DMS 273 (cell line): ENCODE results near the gene THTPA.

Experiments
- DNase-seq: peaks from one replicate; lab custom pipeline; 2025; ENCODE audit not compliant: unreplicated experiment; lab: John Stamatoyannopoulos, UW

THTPA gene

DNA sequence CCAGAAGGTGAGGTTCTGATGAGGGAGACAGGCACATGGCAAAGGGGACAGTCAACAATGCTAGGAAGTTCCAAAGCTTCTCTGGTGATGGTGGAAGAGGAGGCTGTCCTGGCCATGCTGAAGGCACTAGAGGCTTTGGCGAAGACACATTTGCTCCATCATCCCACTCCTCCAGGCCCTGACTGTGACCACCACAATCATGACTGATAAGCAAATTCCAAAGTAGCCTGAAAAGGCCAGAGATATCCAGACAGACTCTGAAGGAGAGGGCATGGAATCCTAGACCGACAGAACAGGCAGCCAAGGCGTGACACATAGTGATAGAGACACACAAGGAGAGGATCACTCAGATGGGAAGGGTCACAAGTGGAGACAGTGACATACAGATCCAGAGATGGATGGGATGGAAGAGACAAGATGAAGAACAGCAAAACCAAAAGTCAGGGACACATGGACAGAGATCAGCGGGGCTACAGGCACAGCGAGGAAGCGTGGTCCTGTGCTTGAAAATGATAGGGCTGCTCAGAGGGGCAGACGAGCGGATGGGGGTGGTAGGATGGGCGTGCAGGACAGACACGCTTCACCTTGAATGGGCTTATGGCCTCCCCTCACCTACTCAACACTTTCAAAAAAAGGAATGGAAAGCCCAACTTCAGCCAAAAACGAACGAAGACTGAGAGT lies 5.8 kb upstream of the THTPA start:
- DNase-seq = no peak

DNA sequence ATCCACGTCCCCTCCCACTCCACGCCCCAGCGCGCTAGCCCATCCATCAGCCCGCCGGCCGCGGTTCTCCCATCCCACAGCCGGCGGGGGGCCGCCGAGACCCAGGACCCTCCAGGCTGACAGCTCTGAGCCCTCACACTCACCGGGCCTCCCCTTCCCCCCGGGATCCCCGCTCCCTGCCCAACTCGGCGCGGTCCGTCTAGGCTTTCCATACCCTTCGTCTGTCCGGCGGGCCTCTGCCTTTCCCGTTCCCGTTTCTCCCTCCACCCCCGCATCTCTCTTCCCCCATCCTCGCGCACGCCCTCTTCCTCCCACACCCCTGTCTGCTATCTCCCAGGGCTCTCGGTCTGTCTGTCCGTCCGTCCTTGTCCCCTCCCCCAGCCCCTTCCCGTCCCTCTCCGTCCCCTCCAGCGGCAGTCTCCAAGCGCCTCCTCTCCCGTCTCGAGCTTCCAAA lies 5.2 kb upstream of the THTPA start:
- DNase-seq = peak; percentile 70

DNA sequence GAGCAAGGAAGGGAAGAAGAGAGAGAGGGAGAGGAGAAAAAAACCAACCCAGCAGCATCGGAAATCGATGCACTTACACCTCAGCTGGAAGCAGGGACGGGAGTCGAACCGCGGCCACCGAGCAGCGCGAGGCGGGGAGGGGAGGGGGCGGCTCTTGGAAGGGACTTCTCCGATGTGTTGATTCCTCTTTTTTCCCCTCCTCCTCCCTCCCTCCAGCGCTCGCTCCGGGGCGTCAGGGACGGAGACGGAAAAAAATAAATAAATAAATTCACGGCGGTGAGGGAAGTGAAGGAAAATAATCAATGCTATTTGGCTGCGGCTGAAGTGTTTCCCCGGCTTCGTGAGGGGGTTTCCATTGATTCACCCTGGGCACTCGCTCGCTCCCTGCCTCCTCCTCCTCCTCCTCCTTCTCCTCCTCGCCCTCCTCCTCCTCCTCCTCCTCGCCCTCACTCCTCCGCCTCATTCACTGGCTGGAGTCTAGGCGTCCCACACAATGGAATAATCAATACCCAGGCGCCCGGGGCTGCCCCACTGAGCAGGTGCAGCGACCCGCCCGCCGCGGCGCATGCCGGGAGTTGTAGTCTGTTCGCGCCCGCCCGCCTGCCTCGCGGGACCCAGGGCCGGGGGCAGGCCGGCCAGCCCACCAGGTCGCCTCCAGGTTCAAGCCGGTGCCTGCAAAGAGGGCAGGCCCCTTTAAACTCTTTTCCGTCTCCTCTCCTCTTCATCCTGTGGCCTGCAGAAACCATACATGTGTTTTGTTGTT lies 4.6 kb upstream of the THTPA start, which contains the start of gene ZFHX2:
ZFHX2 (minus strand) TSS at position 500 of the 763 bp plus-strand sequence. CDS start 16,440 bp downstream, outside the sequence.
- peak; percentile 90 for DNase-seq

GRCh38 chr14:23555533-23555881 lies 564 bp upstream of the THTPA start:
- no peak for DNase-seq

DNA sequence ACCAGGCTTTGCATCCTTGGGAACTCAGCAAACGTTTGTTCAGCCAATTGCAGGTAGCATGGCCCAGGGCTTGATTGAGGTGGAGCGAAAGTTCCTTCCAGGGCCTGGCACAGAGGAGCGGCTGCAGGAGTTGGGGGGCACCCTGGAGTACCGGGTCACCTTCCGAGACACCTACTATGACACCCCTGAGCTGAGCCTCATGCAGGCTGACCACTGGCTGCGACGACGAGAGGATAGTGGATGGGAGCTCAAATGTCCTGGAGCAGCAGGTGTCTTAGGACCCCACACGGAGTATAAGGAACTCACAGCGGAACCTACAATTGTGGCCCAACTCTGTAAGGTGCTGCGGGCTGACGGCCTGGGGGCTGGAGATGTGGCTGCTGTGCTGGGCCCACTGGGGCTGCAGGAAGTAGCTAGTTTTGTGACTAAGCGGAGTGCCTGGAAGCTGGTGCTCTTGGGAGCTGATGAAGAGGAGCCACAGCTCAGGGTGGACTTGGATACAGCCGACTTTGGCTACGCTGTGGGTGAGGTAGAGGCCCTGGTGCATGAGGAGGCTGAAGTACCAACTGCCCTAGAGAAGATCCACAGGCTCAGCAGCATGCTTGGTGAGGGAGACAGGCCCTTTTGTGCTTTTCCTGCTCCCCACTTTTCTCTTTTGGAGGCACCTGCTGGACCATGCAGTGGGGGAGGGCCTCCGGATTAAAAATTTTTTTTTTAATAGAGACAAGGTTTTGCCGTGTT lies 799 bp downstream of the THTPA start:
- peak; percentile 40 for DNase-seq

DNA sequence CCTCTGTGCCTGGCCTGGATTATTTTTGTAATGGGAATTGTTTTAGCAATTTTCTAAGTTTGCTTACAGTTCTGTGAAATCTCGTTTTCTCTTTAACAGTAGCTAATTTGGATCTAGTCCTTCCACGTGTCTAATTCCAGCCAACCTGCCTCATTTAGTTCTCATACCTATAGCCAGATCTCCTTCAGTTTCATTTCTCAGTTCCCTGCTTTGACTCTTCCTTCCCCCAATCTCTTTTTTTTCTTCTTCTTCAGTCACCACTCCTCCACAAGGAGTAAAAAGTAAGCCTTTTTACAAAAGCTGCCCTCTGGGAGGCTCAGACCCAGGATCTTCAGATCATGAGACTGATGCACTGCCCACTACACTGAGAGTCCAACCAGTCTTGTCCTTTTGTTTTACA lies 1.4 kb downstream of the THTPA start:
- DNase-seq = no peak

DNA sequence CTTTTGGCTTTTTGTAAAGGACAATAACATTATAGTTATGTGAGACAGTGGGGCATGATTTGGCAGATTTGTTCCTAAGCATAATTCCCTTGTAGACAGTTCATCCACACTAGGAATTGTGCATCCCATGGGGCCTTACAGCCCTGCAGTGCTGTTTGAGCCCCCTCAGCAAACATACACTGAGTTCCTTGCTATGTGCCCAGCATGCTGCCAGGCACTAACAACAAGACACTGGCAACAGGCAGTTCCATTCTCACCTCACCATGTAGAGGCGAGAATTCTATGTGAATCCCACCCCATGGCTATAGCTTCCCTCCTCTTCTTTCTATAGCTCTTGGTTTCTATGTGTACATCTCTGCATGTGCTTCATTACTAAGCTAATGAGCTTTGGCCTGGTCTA lies 1.9 kb downstream of the THTPA start:
- DNase-seq = no peak

DNA sequence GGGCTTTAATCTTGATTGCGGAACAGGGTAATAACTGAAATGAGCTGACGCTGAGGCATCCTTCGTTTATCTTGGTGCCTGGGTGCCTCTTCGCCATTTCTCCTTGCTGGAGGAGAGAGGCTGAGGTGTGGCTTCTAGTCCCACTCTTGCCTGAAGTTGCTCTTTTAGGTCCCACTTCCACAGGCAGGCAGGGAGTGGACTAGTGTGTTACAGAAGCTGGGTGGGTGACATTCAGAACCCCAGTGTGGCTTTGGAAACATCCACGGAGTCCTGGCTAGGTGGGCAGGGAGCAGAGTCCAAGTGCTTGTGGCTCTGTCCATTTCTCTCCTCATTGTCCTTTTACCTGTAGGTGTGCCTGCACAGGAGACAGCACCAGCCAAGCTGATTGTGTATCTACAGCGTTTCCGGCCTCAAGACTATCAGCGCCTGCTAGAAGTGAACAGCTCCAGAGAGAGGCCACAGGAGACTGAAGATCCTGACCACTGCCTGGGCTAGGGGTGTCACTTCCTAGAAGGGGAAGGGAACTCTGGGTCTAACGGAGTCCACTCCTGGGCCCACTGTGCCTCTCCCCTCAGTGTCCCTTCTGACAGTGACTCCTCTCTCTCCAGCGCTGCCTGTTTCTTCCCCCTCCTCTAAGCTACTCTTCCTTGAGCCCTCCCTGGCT lies 2.4 kb downstream of the THTPA start:
- DNase-seq = no peak

GRCh38 chr14:23559010-23559925 lies 3.2 kb downstream of the THTPA start:
- peak; percentile 85 for DNase-seq

- DNase-seq = no peak
These were observed 4.0 kb downstream of the THTPA start for GRCh38 chr14:23559926-23560520.

- no peak for DNase-seq
These were observed 5.2 kb downstream of the THTPA start for GRCh38 chr14:23561259-23561658.

DNA sequence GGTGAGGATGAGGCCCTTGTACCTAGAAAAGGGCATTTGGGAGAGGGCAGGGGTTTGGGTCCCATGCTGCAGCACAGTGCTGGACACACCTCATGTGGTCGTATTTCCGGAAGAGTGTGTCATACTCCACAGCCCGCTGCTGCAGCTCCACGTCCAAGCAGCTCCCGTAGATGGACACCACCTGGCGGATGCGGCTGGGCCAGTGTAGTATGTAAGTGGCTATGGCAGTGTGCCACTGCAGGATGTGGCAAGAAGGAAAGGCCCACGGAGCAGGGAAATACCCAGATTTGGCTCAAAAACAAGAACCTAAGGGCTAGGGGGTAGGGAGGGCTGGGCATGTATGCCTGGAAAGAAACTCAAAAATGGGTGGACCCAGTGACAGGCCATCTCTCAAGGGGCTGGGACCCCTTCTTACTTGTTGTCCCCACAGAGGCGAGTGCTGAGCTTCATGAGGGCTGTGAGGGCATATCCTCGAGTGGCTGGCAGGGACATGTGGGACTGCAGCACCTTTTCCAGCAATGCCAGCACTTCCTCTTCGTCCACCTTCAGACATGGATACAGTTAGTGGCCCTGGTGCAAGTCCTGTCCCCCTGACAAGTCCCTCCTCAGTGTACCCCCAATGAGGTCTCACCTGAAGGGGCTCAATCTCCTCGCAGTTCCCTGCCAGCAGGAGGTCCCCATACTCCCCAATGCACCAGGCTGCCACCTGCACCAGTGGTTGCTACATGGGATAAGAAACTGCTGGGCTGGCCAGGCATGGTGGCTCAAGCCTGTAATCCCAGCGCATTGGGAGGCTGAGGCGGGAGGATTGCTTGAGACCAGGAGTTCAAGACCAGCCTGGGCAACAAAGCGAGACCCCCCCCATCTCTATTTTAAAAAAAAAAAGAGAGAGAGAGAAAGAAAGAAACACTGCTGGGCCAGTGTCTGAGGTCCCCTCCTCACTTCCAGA lies 6.1 kb downstream of the THTPA start:
- no peak for DNase-seq

DNA sequence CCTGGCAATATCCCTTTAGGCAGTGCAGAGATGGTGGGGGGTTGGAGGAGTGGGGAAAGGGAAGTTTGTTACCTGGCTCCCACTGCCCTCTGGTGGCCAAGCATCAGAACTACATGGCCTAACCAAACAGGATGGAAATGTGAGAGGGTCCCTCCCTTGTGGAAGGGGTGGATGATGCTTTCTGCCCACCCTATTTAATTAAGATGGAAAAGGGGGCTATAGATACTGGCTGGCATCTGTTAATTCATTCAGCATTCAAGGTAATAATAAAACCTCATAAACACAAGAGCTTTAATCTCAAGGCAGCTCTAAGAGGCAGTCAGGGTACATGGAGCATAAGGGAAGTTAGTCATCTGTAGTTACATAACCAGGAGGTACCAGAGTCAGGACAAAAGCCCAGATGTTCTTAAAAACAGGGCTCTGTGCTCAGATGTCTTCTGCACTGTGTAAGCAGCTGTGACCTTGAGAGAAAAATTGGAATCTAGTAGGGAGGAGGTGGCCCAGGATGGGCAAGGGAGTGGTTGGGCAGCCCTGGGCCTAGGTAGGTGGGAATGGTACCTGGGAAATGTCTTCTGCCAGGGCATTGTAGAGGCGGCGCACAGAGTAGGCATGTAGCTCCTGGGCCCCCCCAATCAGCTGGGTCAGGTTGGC lies 6.9 kb downstream of the THTPA start:
- DNase-seq = peak; percentile 83

DNA sequence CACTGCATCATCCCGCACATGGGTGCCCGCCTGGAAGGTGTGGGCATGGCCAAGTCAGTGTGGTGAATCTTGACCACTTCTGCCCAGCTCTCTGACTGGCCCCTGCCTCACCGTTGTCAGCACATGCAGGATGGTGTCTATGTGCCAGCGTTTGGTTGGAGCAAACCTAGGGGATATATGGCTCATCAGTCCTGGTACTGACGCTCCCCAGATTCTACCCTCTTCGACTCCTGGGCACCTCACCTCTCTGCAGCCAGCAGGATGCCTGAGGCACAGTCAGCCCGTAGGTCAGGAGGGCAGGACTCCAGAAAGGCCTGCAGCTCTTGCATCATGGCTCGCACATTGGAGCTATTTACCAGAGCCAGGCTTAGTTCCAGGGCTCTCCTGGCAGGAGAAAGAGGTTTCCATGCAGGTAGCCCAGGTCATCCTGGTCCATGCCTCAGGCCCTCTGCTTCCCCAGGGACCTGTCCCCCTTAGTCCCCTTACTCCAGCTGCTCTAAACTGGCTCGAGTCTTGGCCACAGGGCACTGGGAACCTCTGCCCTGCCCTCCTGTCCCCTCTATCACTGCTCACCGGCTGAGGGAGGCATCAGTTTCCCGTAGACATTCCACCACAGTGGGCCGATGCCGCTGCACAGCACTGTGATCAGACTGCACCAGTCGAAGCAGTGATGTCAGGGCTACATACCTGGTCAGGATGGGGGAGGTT lies 7.6 kb downstream of the THTPA start:
- no peak for DNase-seq

GRCh38 chr14:23564181-23564812 lies 8.2 kb downstream of the THTPA start:
- DNase-seq = no peak

DNA sequence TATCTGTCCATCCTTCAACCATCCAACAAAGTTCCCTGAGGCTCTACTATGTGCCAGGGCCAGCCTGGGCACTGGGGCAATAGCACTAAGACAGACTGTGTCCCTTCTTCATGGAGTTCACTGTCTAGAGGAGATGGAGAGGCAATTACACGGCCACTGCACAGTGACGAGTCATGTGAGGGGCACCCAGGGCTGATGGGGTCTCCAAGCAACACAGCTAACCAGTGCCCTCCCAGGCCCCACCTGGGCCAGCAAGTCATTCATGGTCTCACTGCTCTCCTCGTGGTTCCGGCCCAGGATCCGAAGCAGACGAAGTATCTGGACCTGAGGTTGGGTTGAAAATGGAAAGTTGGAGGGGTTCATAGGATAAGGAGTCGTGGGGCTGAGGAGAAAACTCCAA lies 8.8 kb downstream of the THTPA start:
- DNase-seq = no peak

DNA sequence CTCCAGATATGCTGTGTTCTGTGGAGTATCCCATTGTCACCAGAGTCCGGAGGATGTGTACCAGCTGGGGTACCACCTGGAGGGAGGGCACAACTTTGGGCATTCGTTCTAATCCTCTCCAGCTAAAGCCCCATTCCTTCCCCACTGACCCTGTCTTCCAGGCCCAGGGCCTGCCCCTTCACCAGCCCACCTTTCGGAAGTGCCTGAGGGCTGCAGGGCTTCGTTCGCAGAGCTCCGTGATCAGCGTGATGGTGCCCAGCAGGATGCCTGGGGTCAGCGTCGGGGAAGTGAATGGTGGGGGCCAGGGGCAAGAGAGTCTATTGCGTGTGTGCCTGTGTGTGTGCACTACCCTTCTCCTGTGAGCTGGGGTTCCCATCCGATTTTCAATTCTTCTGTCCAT lies 9.6 kb downstream of the THTPA start:
- DNase-seq = no peak
